K562 (cell line): ENCODE measurements around the gene CMTR1. TPM values are rescaled to one million over a fixed set of nuclear protein-coding genes. Genes with fewer than 3 reads are reported as not detected.

ENCODE experiments used
- CREM ChIP-seq: IDR thresholded peaks from 2 replicates; pipeline ENCODE4 v1.6.1; 2014; ENCODE audit warnings: antibody characterized with exemption, low read depth
- EP400 ChIP-seq: fragments of 450-650 bp; IDR thresholded peaks from 2 replicates; pipeline ENCODE4 v1.6.1; 2017; ENCODE audit warnings: antibody characterized with exemption, mild to moderate bottlenecking, moderate library complexity
- HCFC1 ChIP-seq: IDR thresholded peaks from 2 replicates; pipeline ENCODE4 v1.6.1; 2012; ENCODE audit warnings: low read depth, low read length, improper control_type of control experiment
- L3MBTL2 ChIP-seq: fragments of 450-650 bp; IDR thresholded peaks from 2 replicates; pipeline ENCODE4 v1.6.1; 2016; ENCODE audit warnings: mild to moderate bottlenecking, moderate library complexity
- SMAD4 ChIP-seq: fragments of 250-450 bp; sonication (Bioruptor Pico); conservative IDR thresholded peaks from 2 replicates; pipeline ENCODE4 v1.8.0; 2021; ENCODE audit warnings: inconsistent platforms, mild to moderate bottlenecking, moderate library complexity
- TCF3 ChIP-seq: sonication (generic); formaldehyde crosslinking; IDR thresholded peaks from 2 replicates; pipeline ENCODE4 v1.4.0; 2020; ENCODE audit warnings: mild to moderate bottlenecking, missing genetic modification reagents
- ZKSCAN8 ChIP-seq: fragments of 200-800 bp; sonication (Bioruptor generic); IDR thresholded peaks from 2 replicates; pipeline ENCODE4 v1.6.1; 2016; ENCODE audit warnings: missing genetic modification characterization, missing compliant biosample characterization
- polyA plus RNA-seq, 8 experiments: library from polyadenylated mRNA; depleted of rRNA in 4 of 8; stranded (reverse) in 5 of 8; unstranded in 3 of 8; fragments of >200 nt; fragmentation: Nextera tagmentation in 2 of 8; fragmentation: Illumina TruSeq in 1 of 8; extraction: Ambion mirVana in 2 of 8; extraction: Trizol in 1 of 8; gene quantifications; 2 replicates each; pipeline versions ENCODE4 v1.2.1 to v1.2.3, GENCODE V29; 2011 to 2014; ENCODE audit warnings: inconsistent platforms in 1 of 8, missing spikeins in 1 of 8
- total RNA-seq, 7 experiments: library from RNA; depleted of rRNA in 6 of 7; stranded (reverse); fragments of >200 nt in 6 of 7; fragmentation: Illumina TruSeq in 2 of 7; extraction: Trizol in 2 of 7; gene quantifications; 2 replicates each; pipeline versions ENCODE4 v1.2.1 to v1.2.3, GENCODE V29; 2011 to 2021; ENCODE audit warnings: low replicate concordance in 1 of 7
- TF ChIP-seq, protein P1 (sequence below): fragments of 250-450 bp; sonication (Bioruptor Pico); IDR thresholded peaks from 2 replicates; pipeline ENCODE4 v1.6.1; 2021; ENCODE audit warnings: mild to moderate bottlenecking
- TF ChIP-seq, protein P2 (sequence below), 2 experiments: fragments of 200-800 bp in 1 of 2; sonication (Bioruptor generic) in 1 of 2; sonication (generic) in 1 of 2; formaldehyde crosslinking in 1 of 2; IDR thresholded peaks in 1 of 2; conservative IDR thresholded peaks in 1 of 2; 2 replicates each; pipeline versions ENCODE4 v1.5.0 to v1.6.1; 2016 to 2020; ENCODE audit warnings: missing compliant biosample characterization in 1 of 2, missing genetic modification characterization in 1 of 2, missing genetic modification reagents in 1 of 2
- TF ChIP-seq, protein P3 (sequence below): fragments of 450-650 bp; formaldehyde crosslinking; IDR thresholded peaks from 2 replicates; pipeline ENCODE4 v1.4.0; 2020; ENCODE audit warnings: mild to moderate bottlenecking, moderate library complexity
- TF ChIP-seq, protein P4 (sequence below): sonication (generic); formaldehyde crosslinking; IDR thresholded peaks from 2 replicates; pipeline ENCODE4 v1.8.0; 2023; ENCODE audit warnings: missing genetic modification reagents, mild to moderate bottlenecking, borderline replicate concordance
- TF ChIP-seq, protein P5 (sequence below): fragments of 450-650 bp; formaldehyde crosslinking; IDR thresholded peaks from 2 replicates; pipeline ENCODE4 v1.4.0; 2020; ENCODE audit warnings: mild to moderate bottlenecking, mixed read lengths

CMTR1 gene
- total and polyA plus RNA-seq, 9 of the 15 experiments (the other 6 are each of a cell fraction or from before 2014, with no cell fraction given), result 2.9 to 63.5 (median 49.5) TPM

DNA sequence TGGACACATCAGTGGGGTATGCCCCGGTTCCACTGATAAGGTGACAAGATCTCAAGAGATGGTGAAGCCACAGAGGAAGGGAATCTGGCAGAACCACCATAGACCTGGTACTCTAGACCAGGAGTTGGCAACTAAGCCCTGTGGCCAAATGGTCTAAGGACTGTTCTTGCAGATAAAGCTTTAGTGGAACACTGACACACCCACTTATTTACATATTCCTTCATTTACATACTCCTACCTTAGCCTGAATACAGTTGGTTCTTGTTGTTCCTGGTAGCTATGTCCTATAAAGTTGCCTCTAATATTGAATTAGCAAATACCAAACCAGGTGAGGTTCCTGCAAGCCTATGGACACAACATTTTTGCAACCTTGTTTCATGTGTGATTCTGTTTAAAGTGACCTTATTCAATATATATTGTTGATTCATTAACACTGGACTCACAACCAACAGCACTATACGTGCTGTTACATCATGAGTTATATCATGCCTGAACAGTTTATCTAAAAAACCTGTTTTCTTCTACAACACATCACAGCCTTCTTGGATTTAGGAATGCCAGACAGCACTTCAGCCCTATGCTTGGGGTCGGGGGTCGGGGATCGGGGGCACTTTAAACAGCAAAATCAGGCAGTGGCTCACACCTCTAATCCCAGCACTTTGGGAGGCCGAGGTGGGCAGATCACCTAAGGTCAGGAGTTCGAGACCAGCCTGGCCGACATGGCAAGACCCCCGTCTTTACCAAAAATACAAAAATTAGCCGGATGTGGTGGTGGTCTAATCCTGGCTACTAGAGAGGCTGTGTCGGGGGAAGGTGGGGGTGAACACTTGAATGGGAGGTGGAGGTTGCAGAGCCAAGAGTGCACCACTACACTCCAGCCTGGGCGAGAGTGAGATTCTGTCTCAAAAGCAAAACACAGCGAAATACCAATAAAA is 64.2 kb downstream of the CMTR1 start (continued):
- TF ChIP-seq, protein P1, sequence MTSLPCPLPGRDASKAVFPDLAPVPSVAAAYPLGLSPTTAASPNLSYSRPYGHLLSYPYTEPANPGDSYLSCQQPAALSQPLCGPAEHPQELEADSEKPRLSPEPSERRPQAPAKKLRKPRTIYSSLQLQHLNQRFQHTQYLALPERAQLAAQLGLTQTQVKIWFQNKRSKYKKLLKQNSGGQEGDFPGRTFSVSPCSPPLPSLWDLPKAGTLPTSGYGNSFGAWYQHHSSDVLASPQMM (CRISPR knock-in tag), result 0 out of 2 replicates have a peak, but pooled peaks have one; percentile 36
- TF ChIP-seq CREM (0 out of 2 replicates have a peak, but pooled peaks have one; percentile 11), TCF3 (peak; percentile 67), ZKSCAN8 (CRISPR knock-in tag) (no peak), HCFC1 (0 out of 2 replicates have a peak, but pooled peaks have one; percentile 3), L3MBTL2 (no peak), SMAD4 (no peak), EP400 (peak; percentile 13; the same call in 1 of the 2 replicates)
- TF ChIP-seq, protein P2, sequence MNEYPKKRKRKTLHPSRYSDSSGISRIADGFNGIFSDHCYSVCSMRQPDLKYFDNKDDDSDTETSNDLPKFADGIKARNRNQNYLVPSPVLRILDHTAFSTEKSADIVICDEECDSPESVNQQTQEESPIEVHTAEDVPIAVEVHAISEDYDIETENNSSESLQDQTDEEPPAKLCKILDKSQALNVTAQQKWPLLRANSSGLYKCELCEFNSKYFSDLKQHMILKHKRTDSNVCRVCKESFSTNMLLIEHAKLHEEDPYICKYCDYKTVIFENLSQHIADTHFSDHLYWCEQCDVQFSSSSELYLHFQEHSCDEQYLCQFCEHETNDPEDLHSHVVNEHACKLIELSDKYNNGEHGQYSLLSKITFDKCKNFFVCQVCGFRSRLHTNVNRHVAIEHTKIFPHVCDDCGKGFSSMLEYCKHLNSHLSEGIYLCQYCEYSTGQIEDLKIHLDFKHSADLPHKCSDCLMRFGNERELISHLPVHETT (CRISPR knock-in tag; conservative IDR thresholded peaks at IDR 0.05 in 1 of 2, IDR thresholded peaks at IDR 0.05 in 1 of 2), result peak in 1 of 2 experiments; percentile 29; a peak in 1 of 4 replicates
- TF ChIP-seq, protein P3, sequence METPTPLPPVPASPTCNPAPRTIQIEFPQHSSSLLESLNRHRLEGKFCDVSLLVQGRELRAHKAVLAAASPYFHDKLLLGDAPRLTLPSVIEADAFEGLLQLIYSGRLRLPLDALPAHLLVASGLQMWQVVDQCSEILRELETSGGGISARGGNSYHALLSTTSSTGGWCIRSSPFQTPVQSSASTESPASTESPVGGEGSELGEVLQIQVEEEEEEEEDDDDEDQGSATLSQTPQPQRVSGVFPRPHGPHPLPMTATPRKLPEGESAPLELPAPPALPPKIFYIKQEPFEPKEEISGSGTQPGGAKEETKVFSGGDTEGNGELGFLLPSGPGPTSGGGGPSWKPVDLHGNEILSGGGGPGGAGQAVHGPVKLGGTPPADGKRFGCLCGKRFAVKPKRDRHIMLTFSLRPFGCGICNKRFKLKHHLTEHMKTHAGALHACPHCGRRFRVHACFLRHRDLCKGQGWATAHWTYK (CRISPR knock-in tag), result no peak
- TF ChIP-seq, protein P4, sequence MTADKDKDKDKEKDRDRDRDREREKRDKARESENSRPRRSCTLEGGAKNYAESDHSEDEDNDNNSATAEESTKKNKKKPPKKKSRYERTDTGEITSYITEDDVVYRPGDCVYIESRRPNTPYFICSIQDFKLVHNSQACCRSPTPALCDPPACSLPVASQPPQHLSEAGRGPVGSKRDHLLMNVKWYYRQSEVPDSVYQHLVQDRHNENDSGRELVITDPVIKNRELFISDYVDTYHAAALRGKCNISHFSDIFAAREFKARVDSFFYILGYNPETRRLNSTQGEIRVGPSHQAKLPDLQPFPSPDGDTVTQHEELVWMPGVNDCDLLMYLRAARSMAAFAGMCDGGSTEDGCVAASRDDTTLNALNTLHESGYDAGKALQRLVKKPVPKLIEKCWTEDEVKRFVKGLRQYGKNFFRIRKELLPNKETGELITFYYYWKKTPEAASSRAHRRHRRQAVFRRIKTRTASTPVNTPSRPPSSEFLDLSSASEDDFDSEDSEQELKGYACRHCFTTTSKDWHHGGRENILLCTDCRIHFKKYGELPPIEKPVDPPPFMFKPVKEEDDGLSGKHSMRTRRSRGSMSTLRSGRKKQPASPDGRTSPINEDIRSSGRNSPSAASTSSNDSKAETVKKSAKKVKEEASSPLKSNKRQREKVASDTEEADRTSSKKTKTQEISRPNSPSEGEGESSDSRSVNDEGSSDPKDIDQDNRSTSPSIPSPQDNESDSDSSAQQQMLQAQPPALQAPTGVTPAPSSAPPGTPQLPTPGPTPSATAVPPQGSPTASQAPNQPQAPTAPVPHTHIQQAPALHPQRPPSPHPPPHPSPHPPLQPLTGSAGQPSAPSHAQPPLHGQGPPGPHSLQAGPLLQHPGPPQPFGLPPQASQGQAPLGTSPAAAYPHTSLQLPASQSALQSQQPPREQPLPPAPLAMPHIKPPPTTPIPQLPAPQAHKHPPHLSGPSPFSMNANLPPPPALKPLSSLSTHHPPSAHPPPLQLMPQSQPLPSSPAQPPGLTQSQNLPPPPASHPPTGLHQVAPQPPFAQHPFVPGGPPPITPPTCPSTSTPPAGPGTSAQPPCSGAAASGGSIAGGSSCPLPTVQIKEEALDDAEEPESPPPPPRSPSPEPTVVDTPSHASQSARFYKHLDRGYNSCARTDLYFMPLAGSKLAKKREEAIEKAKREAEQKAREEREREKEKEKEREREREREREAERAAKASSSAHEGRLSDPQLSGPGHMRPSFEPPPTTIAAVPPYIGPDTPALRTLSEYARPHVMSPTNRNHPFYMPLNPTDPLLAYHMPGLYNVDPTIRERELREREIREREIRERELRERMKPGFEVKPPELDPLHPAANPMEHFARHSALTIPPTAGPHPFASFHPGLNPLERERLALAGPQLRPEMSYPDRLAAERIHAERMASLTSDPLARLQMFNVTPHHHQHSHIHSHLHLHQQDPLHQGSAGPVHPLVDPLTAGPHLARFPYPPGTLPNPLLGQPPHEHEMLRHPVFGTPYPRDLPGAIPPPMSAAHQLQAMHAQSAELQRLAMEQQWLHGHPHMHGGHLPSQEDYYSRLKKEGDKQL, result no peak
- TF ChIP-seq, protein P5, sequence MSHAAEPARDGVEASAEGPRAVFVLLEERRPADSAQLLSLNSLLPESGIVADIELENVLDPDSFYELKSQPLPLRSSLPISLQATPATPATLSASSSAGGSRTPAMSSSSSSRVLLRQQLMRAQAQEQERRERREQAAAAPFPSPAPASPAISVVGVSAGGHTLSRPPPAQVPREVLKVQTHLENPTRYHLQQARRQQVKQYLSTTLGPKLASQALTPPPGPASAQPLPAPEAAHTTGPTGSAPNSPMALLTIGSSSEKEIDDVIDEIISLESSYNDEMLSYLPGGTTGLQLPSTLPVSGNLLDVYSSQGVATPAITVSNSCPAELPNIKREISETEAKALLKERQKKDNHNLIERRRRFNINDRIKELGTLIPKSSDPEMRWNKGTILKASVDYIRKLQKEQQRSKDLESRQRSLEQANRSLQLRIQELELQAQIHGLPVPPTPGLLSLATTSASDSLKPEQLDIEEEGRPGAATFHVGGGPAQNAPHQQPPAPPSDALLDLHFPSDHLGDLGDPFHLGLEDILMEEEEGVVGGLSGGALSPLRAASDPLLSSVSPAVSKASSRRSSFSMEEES (CRISPR knock-in tag), result no peak
